GM12801 (cell line): ENCODE measurements around the gene XRCC2.

Experiments used
- TF ChIP-seq, protein P1 (sequence below): IDR thresholded peaks from one replicate; pipeline ENCODE4 v1.5.1; 2011; ENCODE audit warnings: control low read depth; ENCODE audit not compliant: insufficient read length; ENCODE audit errors: extremely low read depth

XRCC2 gene

DNA sequence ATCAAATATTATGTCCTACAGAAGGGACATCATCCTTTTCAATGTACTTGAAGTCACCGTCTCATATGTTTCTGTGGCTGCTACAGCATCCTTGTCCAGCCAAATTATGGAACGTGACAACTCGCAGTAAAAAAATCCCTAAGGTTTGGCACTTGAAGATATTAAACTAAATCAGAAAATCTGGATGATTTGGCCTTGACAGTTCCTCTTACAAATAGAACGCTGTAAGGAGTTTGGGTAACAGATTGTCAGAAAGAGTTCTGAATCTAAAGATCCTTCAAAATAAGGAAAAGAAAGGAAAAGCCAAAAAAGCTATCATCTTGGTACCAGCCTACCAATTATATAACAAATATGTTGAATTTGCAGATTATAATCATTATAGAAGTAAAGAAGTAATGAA, 21.0 kb downstream of the XRCC2 start:
- TF ChIP-seq, protein P1, sequence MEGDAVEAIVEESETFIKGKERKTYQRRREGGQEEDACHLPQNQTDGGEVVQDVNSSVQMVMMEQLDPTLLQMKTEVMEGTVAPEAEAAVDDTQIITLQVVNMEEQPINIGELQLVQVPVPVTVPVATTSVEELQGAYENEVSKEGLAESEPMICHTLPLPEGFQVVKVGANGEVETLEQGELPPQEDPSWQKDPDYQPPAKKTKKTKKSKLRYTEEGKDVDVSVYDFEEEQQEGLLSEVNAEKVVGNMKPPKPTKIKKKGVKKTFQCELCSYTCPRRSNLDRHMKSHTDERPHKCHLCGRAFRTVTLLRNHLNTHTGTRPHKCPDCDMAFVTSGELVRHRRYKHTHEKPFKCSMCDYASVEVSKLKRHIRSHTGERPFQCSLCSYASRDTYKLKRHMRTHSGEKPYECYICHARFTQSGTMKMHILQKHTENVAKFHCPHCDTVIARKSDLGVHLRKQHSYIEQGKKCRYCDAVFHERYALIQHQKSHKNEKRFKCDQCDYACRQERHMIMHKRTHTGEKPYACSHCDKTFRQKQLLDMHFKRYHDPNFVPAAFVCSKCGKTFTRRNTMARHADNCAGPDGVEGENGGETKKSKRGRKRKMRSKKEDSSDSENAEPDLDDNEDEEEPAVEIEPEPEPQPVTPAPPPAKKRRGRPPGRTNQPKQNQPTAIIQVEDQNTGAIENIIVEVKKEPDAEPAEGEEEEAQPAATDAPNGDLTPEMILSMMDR, result no peak

DNA sequence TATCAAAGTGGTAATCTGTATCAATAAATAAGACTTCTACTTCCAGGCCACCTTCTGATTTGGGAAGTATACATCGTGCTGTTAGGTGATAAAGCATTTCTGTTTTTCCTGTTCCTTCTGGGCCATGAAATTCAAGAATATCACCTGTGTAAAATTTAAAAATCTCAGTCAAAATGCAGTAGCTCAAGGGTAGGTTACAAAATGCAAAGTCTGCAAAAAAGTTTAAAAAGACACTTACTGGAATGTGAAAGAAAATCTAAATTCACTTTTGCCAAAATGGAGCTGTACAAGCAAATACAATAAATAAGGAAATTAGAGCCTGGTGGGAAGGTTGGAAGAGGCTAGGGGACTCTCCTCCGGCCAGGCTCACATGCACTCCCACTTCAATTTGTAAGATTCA, 26.7 kb downstream of the XRCC2 start:
- TF ChIP-seq, protein P1, result no peak

DNA sequence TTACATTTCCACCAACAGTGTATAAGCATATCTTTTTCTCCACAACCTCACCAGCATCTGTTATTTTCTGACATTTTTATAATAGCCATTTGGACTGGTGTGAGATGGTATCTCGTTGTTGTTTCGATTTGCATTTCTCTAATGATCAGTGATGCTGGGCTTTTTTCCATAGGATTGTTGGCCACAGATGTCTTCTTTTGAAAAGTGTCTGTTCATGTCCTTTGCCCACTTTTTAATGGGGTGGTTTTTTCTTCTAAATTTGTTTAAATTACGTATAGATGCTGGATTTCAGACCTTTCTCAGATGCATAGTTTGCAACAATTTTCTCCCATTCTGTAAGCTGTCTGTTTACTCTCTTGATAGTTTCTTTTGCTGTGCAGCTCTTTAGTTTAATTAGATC, 28.9 kb downstream of the XRCC2 start:
- TF ChIP-seq, protein P1, result no peak

DNA sequence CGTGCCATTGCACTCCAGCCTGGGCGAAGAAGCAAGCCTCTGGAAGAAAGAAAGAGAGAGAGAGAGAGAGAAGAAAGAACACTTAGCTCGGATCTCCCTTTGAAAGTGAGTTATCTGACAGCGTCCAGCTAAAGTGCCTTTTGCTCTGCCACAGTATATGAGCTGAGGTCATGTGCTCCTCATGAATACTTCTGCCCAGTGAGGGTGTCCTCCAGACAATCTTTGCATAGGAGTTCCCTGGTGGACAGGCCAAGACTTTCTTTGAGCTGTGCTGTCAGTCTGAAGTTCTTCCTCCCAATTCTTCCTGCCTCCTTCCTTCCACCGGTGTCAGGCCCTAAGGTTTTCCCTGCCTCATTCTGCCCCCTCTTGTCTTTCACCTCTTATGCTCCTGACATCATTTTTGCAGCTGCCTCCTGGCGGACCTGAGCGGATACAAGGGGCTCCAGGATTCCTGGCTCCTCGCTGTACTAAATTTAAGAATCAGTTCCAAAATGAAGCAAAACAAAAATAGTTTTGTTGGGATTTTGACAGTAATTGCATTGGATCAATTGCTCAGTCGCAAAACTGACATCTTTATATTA, 31.9 kb downstream of the XRCC2 start:
- TF ChIP-seq, protein P1, result no peak

DNA sequence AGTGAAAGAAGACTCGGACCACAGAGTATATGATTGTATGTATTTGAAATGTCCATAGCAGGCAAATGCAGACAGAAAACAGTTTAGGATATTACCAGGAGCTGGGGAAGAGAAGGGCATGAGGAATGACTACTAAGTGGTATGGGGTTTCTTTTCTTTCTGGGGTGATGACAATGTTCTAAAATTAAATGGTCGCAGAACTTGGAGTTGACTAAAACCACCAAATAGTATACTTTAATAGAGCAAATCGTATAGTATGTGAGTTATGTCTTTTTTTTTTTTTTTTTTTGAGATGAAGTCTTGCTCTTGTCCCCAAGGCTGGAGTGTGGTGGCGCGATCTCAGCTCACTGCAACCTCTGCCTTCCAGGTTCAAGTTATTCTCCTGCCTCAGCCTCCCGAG, 34.6 kb downstream of the XRCC2 start:
- TF ChIP-seq, protein P1, result no peak

DNA sequence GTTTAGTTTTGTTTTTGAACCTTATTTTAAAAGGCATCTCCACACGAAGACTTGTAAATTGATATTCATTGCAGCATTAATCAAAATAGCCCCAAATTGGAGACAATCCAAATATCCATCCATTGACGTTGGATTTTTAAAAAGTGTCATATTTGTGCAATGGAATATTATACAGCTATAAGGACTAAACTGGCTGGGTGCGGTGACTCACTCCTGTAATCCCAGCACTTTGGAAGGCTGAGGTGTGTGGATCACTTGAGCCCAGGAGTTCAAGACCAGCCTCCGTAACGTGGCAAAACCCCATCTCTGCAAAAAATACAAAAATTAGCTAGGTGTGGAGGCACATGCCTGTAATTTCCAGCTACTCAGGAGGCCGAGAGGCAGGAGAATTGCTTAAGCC, 35.1 kb downstream of the XRCC2 start:
- TF ChIP-seq, protein P1, result no peak

DNA sequence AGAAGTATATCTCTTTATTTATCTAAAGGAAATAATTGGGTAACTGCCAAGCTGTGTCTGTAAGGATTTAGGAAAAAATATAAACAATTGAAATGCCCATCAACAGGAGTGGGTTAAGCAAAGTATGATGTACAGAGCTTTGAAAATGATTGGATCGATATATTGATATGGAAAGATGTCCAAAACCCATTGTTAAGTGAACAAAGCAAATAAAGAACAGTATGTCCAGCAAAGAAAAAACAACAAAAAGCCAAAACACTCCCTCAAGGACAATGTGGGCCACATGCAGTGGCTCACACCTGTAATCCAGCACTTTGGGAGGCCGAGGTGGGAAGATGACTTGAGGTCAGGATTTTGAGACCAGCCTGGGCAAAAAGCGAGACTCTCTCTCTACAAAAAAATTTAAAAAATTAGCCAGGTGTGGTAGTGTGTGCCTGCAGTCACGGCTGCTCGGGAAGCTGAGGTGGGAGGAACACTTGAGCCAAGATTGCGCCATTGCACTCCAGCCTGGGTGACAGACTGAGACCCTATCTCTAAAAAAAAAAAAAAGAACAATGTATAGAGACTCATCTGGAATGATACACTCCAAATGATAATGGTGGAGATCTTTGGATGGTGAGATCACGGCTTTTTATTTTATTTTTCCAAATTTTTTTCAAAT, 37.9 kb downstream of the XRCC2 start:
- TF ChIP-seq, protein P1, result no peak

DNA sequence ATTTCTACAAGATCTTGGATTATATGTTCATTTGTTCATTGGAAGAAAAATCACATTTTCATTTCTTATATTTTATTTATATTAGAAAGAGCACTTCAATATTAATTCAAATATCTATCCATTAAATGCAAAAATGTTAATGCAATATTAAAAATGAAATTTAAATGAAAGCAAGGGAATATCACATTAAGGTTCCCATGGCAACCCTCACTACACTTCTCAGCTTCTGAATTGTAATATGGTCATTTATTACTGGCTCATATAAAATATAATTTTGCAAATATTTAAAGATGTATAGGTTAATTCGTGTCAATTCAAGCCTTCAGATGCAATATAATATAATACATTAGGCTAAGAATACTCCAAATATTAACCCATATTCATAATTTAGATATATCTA, 38.8 kb downstream of the XRCC2 start:
- TF ChIP-seq, protein P1, result no peak
